Right lobe of liver (tissue), 6 donors: ENCODE measurements around the gene SLC35A3. TPM values are rescaled to one million over a fixed set of nuclear protein-coding genes. Genes with fewer than 3 reads are reported as not detected.
A peak's percentile ranks its signal among the peaks of the same experiment; 100 is the strongest.
"Not testable (repeated sequence)": the region's sequence is repeated elsewhere in the genome, so short reads cannot be mapped to it uniquely, and the experiment has no call there.

ENCODE experiments used
- ATAC-seq, 4 donors: fragments of 200-7000 bp; cut with Tn5 transposase; one replicate each; pipeline ENCODE4 v1.9.1; 2020; ENCODE audit warnings: mild to moderate bottlenecking in 4 of 4, moderate library complexity in 4 of 4
- DNase-seq, 3 donors: peaks; one replicate each; pipeline ENCODE4 v3.0.0-alpha.2; 2020
- H3K27ac ChIP-seq, 3 donors: fragments of 200-600 bp; one replicate each; pipeline ENCODE4 v1.8.0; 2022
- H3K27me3 ChIP-seq, 2 donors: fragments of 200-600 bp; one replicate each; pipeline ENCODE4 v1.8.0; 2022
- H3K36me3 ChIP-seq, 4 donors: fragments of 200-600 bp; sonication (generic) in 1 of 4; one replicate each; pipeline versions ENCODE4 v1.5.1 to v1.8.0; 2017 to 2022; ENCODE audit warnings: control low read depth in 1 of 4
- H3K4me1 ChIP-seq, 4 donors: fragments of 200-600 bp; sonication (generic) in 1 of 4; one replicate each; pipeline versions ENCODE4 v1.5.1 to v1.8.0; 2017 to 2022; ENCODE audit warnings: control low read depth in 1 of 4
- H3K4me3 ChIP-seq, 3 donors: fragments of 200-600 bp; one replicate each; pipeline ENCODE4 v1.8.0; 2022
- H3K9me3 ChIP-seq, 4 donors: fragments of 200-600 bp; sonication (generic) in 1 of 4; one replicate each; pipeline versions ENCODE4 v1.5.1 to v1.8.0; 2017 to 2022; ENCODE audit warnings: control low read depth in 1 of 4
- CTCF ChIP-seq, 4 donors: fragments of 200-600 bp in 3 of 4; fragments of 450-650 bp in 1 of 4; IDR thresholded peaks; one replicate each; pipeline versions ENCODE4 v1.5.1 to v1.8.0; 2016 to 2022; ENCODE audit warnings: antibody characterized with exemption in 4 of 4, mild to moderate bottlenecking in 2 of 4
- POLR2A ChIP-seq: fragments of 450-650 bp; IDR thresholded peaks from one replicate; pipeline ENCODE4 v1.6.1; 2017; ENCODE audit warnings: antibody characterized with exemption, mild to moderate bottlenecking
- WGBS: methylation state at CpG from one replicate; pipeline ENCODE4 v1.1.6; 2018; ENCODE audit warnings: low coverage, low lambda C conversion rate; ENCODE audit not compliant: insufficient coverage; ENCODE audit errors: missing lambda C conversion rate; 5-methylcytosine and 5-hydroxymethylcytosine counted together
- intact Hi-C, 2 donors: fragments of 100-400 bp; cut with DNase I; formaldehyde crosslinking; loops; one replicate each; pipeline versions ENCODE4 v1.11.2 to v1.14.1; 2022
- total RNA-seq, 6 experiments: library from RNA; depleted of rRNA in 2 of 6; stranded (reverse); fragments of >200 nt in 2 of 6; fragmentation: NEBNext Ultra II Directional in 3 of 6; extraction: Animal tissue kit (Norgen Biotek cat#: 25700) in 3 of 6; gene quantifications; one replicate each; pipeline versions ENCODE4 v1.1.0 to v1.2.4, GENCODE V29; 2016 to 2023
- donor health status: DM: no; HTN: yes; CAD: no.
- donor health status: DM: no; HTN: no; CAD: no.
- donor health status: DM: no; HTN: no; CAD: no.
- donor health status: DM: no; HTN: yes; CAD: no.
- donor health status: DM: no; HTN: yes; CAD: no.

Gene SLC35A3
- total RNA-seq, 6 experiments from 2014 or later = 15.5 to 29.8 (median 23.8) TPM

GRCh38 chr1:99969260-99969728 lies 502 bp upstream of the SLC35A3 start:
- H3K9me3 ChIP-seq = no peaks in the 10 kb centered on the region
- H3K4me3 ChIP-seq = peak overlapping the region; percentile 79 to 83 (median 81)
- DNase-seq (no peak), ATAC-seq (peak; percentile 26 to 89 (median 27))
- H3K27ac ChIP-seq = peak overlapping the region; percentile 71 to 84 (median 84)
- H3K36me3 ChIP-seq = no peaks in the 10 kb centered on the region
- H3K4me1 ChIP-seq = peaks cover 0 to 27% (median 13%) of the 10 kb centered on the region in 4 donors
- H3K27me3 ChIP-seq = no peaks in the 10 kb centered on the region
- intact Hi-C loops = no loop called here
- 11% methylated on average over 4 of the region's 6 CpGs for WGBS
- TF ChIP-seq CTCF (IDR thresholded peaks at IDR 0.05) = no peak
- no peak for TF ChIP-seq POLR2A

- Histone ChIP-seq H3K9me3 (no peaks in the 10 kb centered on the region), H3K4me3 (peak overlapping the region; percentile 79 to 83 (median 81)), H3K27ac (peak overlapping the region in 2 of 3 donors; percentile 71 to 84), H3K4me1 (peaks cover 0 to 20% (median 10%) of the 10 kb centered on the region in 4 donors), H3K36me3 (peaks cover 0 to 4% (median 0%) of the 10 kb centered on the region in 4 donors), H3K27me3 (no peaks in the 10 kb centered on the region)
- ATAC-seq (no peak), DNase-seq (no peak)
- no peak for TF ChIP-seq CTCF (IDR thresholded peaks at IDR 0.05)
- TF ChIP-seq POLR2A = no peak
- intact Hi-C loops = no loop called here
- 46% methylated on average over 7 of the region's 7 CpGs for WGBS
Observed at GRCh38 chr1:99970713-99971255, 988 bp downstream of the SLC35A3 start.

GRCh38 chr1:99972066-99972465 lies 2.3 kb downstream of the SLC35A3 start:
- H3K36me3 ChIP-seq, DNase-seq, intact Hi-C loops, ATAC-seq, H3K4me3 ChIP-seq, H3K27ac ChIP-seq, H3K27me3 ChIP-seq, H3K9me3 ChIP-seq: not testable (repeated sequence)
- WGBS = 88% methylated on average over 7 of the region's 7 CpGs
- H3K4me1 ChIP-seq = peaks cover 0 to 14% (median 7%) of the 10 kb centered on the region in 4 donors

GRCh38 chr1:99975529-99975928 lies 5.7 kb downstream of the SLC35A3 start:
- Histone ChIP-seq H3K4me3 (no peak overlapping the region), H3K36me3 (peaks cover 0 to 4% (median 0%) of the 10 kb centered on the region in 4 donors), H3K27ac (no peak overlapping the region), H3K4me1 (peaks cover 0 to 6% (median 0%) of the 10 kb centered on the region in 4 donors), H3K9me3 (no peaks in the 10 kb centered on the region), H3K27me3 (no peaks in the 10 kb centered on the region)
- no peak for DNase-seq
- TF ChIP-seq POLR2A (no peak), CTCF (IDR thresholded peaks at IDR 0.05) (no peak)
- ATAC-seq = peak in 3 of 4 donors; percentile 29 to 70 (median 67)
- intact Hi-C loops = no loop called here
- WGBS = 87% methylated on average over 3 of the region's 3 CpGs

GRCh38 chr1:99977326-99977725 lies 7.5 kb downstream of the SLC35A3 start:
- intact Hi-C loops, DNase-seq, ATAC-seq, H3K4me1 ChIP-seq, H3K9me3 ChIP-seq, H3K27ac ChIP-seq, H3K36me3 ChIP-seq, H3K27me3 ChIP-seq, H3K4me3 ChIP-seq: not testable (repeated sequence)
- 96% methylated on average over 9 of the region's 12 CpGs for WGBS
